ENCODE measurements around the gene RIBC2. TPM values are rescaled to one million over a fixed set of nuclear protein-coding genes. Genes with fewer than 3 reads are reported as not detected.

The RIBC2 gene
- polyA plus RNA-seq, 1 donor (not counting 4 experiments of a cell fraction or from before 2014, with no cell fraction given): 0.12 TPM

DNA sequence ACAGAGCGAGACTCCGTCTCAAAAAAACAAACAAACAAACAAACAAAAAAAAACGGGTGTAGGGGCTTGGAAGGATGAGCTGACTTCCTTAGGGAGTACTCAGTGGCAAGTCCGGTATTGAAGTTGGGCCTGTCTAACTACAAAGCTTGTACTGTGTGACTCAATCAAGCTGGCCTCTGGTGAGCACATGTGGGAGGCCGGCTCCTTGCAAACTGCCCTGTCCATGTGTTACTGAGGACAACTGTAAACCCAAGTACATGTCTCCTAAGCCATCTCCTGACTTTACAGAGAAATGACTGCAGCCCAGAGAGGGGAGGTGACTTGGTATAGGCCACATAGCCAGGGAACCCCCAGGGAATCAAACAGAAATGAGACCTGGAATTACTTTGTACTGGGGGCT is 11.6 kb downstream of the RIBC2 start:
- H4K20me1 ChIP-seq (ENCODE audit: control insufficient read depth, extremely low read depth, insufficient read depth, low read length): no peaks in the 10 kb centered on the region
- H3K79me2 ChIP-seq (ENCODE audit: control insufficient read depth, insufficient read depth, low read length): no peaks in the 10 kb centered on the region
- no peak overlapping the region for H3K4me3 ChIP-seq (ENCODE audit: control insufficient read depth in 2 of 3, extremely low read depth in 1 of 3, insufficient read depth in 2 of 3, low read depth in 1 of 3, low read length in 3 of 3)
- no peaks in the 10 kb centered on the region for H3K36me3 ChIP-seq (ENCODE audit: control insufficient read depth in 2 of 2, extremely low read depth in 1 of 2, insufficient read depth in 2 of 2, low read length in 2 of 2)
- no peaks in the 10 kb centered on the region for H3K9me3 ChIP-seq (ENCODE audit: control insufficient read depth, low read depth, low read length)
- no peak overlapping the region for H3K27ac ChIP-seq (ENCODE audit: control insufficient read depth, insufficient read depth, low read length)
- dilution Hi-C loops (cut with MboI; ENCODE audit: extremely low pct_ligation_motif_present, low sequenced_read_pairs): no loop called here
- DNase-seq (ENCODE audit: low read depth, low spot score) (no peak), FAIRE-seq (no peak)
- no peak overlapping the region for H2AFZ ChIP-seq (ENCODE audit: control insufficient read depth, low read length)
- no peak overlapping the region for H3K9ac ChIP-seq (ENCODE audit: control insufficient read depth, extremely low read depth, insufficient read depth, low read length)
- TF ChIP-seq, protein P1, sequence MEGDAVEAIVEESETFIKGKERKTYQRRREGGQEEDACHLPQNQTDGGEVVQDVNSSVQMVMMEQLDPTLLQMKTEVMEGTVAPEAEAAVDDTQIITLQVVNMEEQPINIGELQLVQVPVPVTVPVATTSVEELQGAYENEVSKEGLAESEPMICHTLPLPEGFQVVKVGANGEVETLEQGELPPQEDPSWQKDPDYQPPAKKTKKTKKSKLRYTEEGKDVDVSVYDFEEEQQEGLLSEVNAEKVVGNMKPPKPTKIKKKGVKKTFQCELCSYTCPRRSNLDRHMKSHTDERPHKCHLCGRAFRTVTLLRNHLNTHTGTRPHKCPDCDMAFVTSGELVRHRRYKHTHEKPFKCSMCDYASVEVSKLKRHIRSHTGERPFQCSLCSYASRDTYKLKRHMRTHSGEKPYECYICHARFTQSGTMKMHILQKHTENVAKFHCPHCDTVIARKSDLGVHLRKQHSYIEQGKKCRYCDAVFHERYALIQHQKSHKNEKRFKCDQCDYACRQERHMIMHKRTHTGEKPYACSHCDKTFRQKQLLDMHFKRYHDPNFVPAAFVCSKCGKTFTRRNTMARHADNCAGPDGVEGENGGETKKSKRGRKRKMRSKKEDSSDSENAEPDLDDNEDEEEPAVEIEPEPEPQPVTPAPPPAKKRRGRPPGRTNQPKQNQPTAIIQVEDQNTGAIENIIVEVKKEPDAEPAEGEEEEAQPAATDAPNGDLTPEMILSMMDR (optimal IDR thresholded peaks at IDR 0.05 in 1 of 3, IDR thresholded peaks at IDR 0.05 in 1 of 3, conservative IDR thresholded peaks at IDR 0.05 in 1 of 3; ENCODE audit: extremely low read depth in 1 of 3, insufficient read depth in 2 of 3, low read length in 3 of 3): no peak
- no peak for TF ChIP-seq EZH2 (IDR thresholded peaks at IDR 0.05; ENCODE audit: low read length)
- H3K4me1 ChIP-seq (ENCODE audit: control insufficient read depth, extremely low read depth, insufficient read depth, low read length): no peaks in the 10 kb centered on the region
- no peak overlapping the region for H3K4me2 ChIP-seq (ENCODE audit: control insufficient read depth, extremely low read depth, insufficient read depth, low read depth, low read length)
- H3K27me3 ChIP-seq (ENCODE audit: control insufficient read depth, extremely low read depth, insufficient read depth, low read length): peaks cover 4% of the 10 kb centered on the region
- H3K9me1 ChIP-seq (ENCODE audit: control insufficient read depth, extremely low read depth, insufficient read depth, low read length): no peaks in the 10 kb centered on the region

DNA sequence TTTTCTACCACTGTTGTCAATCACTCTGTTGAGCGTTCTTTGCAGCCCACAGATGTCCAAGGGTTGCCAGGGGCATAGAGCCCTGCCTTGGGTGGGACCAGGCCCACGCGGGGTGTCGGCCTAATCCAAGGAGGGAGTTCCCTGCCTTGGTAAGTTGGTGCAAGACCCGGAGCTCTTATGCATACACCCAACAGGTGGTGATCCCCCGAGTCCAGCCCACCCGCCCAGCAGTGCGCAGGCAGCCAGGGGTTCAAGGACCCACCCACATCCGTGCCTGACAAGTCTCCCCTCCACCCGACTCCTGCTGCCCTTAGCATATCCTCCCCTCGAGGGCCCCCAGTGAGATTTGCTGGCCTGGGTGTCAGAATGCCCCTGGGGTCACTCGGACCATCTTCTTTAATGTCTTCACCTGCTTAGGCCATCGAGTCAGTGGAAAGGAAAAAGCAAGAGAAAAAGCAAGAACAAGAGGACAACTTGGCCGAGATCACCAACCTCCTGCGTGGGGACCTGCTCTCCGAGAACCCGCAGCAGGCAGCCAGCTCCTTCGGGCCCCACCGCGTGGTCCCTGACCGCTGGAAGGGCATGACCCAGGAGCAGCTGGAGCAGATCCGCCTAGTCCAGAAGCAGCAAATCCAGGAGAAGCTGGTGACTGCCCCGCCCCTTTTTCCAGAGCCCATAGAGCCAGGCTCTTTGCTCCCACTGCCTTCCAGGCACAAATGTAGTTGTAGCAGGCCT is 12.2 kb downstream of the RIBC2 start:
- no peak for FAIRE-seq
- TF ChIP-seq EZH2 (IDR thresholded peaks at IDR 0.05; ENCODE audit: low read length): no peak
- TF ChIP-seq, protein P1 (optimal IDR thresholded peaks at IDR 0.05 in 1 of 3, IDR thresholded peaks at IDR 0.05 in 1 of 3, conservative IDR thresholded peaks at IDR 0.05 in 1 of 3; ENCODE audit: extremely low read depth in 1 of 3, insufficient read depth in 2 of 3, low read length in 3 of 3): no peak

More for the DNA sequence above, 12.2 kb downstream of the RIBC2 start:
- dilution Hi-C loops (cut with MboI; ENCODE audit: extremely low pct_ligation_motif_present, low sequenced_read_pairs): no loop called here
- Histone ChIP-seq H3K9ac (ENCODE audit: control insufficient read depth, extremely low read depth, insufficient read depth, low read length) (no peak overlapping the region), H3K9me3 (ENCODE audit: control insufficient read depth, low read depth, low read length) (no peaks in the 10 kb centered on the region), H3K4me2 (ENCODE audit: control insufficient read depth, extremely low read depth, insufficient read depth, low read depth, low read length) (no peak overlapping the region), H3K27ac (ENCODE audit: control insufficient read depth, insufficient read depth, low read length) (no peak overlapping the region), H3K36me3 (ENCODE audit: control insufficient read depth in 2 of 2, extremely low read depth in 1 of 2, insufficient read depth in 2 of 2, low read length in 2 of 2) (no peaks in the 10 kb centered on the region), H3K27me3 (ENCODE audit: control insufficient read depth, extremely low read depth, insufficient read depth, low read length) (peaks cover 4% of the 10 kb centered on the region), H4K20me1 (ENCODE audit: control insufficient read depth, extremely low read depth, insufficient read depth, low read length) (no peaks in the 10 kb centered on the region), H3K79me2 (ENCODE audit: control insufficient read depth, insufficient read depth, low read length) (no peaks in the 10 kb centered on the region), H2AFZ (ENCODE audit: control insufficient read depth, low read length) (no peak overlapping the region), H3K4me3 (ENCODE audit: control insufficient read depth in 2 of 3, extremely low read depth in 1 of 3, insufficient read depth in 2 of 3, low read depth in 1 of 3, low read length in 3 of 3) (no peak overlapping the region), H3K9me1 (ENCODE audit: control insufficient read depth, extremely low read depth, insufficient read depth, low read length) (no peaks in the 10 kb centered on the region), H3K4me1 (ENCODE audit: control insufficient read depth, extremely low read depth, insufficient read depth, low read length) (no peaks in the 10 kb centered on the region)
- DNase-seq (ENCODE audit: low read depth, low spot score): no peak

All from keratinocyte (primary cell).